ENCODE results near the gene POMT2. TPM values are rescaled to one million over a fixed set of nuclear protein-coding genes. Genes with fewer than 3 reads are reported as not detected.

The POMT2 gene
- total and polyA plus RNA-seq, 12 donors, result 14.0 to 52.3 (median 41.7) TPM

- Histone ChIP-seq H3K27me3 (no peaks in the 10 kb centered on the region), H3K36me3 (replicated peaks in 1 of 2) (peaks cover 0 to 16% of the 10 kb centered on the region in 2 donors), H3K4me1 (replicated peaks in 1 of 2) (peaks cover 5 to 24% of the 10 kb centered on the region in 2 donors), H3K4me3 (no peak overlapping the region), H3K9me3 (replicated peaks in 1 of 3) (no peaks in the 10 kb centered on the region), H3K27ac (no peak overlapping the region)
- DNase-seq, result no peak
- 59 to 70% (median 65%) methylated on average over 4 of the region's 4 CpGs for WGBS, 4 donors
- intact Hi-C loops (cut with DNase I), result loop anchor here in 1 of 2 donors (2.0 kb wide), 1 partner anchor 17 kb away; no protein-coding TSS in a partner anchor
- TF ChIP-seq POLR2A (IDR thresholded peaks at IDR 0.05) (no peak), CTCF (IDR thresholded peaks at IDR 0.05) (no peak)
These were observed 20.9 kb downstream of the POMT2 start for GRCh38 chr14:77299771-77300170.

DNA sequence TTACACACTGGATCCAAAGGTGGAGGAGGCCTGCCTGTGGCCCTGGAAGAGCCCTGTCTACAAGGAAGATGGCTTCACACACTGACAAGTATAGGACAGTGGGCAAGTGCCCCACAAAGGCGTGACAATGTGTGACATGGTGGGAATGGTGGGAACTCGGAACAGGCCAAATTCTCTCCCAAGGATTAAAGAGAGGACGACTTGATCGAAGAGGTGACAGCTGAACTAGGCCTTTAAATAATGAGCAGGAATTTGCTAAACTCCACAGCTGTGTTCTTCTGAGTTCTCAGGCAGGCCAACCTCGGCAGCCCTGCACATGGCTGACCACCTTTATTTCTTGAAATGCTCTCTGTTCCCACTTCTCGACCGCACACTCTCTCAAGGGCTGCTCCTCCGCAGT lies 23.8 kb downstream of the POMT2 start:
- Histone ChIP-seq H3K4me3 (no peak overlapping the region), H3K27me3 (no peaks in the 10 kb centered on the region), H3K27ac (no peak overlapping the region), H3K36me3 (replicated peaks in 1 of 2) (peaks cover 0 to 19% of the 10 kb centered on the region in 2 donors), H3K9me3 (replicated peaks in 1 of 3) (no peaks in the 10 kb centered on the region), H3K4me1 (replicated peaks in 1 of 2) (no peaks in the 10 kb centered on the region)
- whole genome bisulfite sequencing, 4 donors, result 90 to 96% (median 95%) methylated on average over 8 of the region's 8 CpGs
- TF ChIP-seq POLR2A (IDR thresholded peaks at IDR 0.05) (no peak), CTCF (IDR thresholded peaks at IDR 0.05) (no peak)
- no peak for DNase-seq
- intact Hi-C loops (cut with DNase I), result no loop called here

- no peak overlapping the region for H3K4me3 ChIP-seq
- intact Hi-C loops (cut with DNase I), result no loop called here
- no peak for DNase-seq
- H3K4me1 ChIP-seq (replicated peaks in 1 of 2), result no peaks in the 10 kb centered on the region
- H3K9me3 ChIP-seq (replicated peaks in 1 of 3), result no peaks in the 10 kb centered on the region
- no peak for TF ChIP-seq CTCF (IDR thresholded peaks at IDR 0.05)
- TF ChIP-seq POLR2A (IDR thresholded peaks at IDR 0.05), result no peak
- H3K27ac ChIP-seq, result no peak overlapping the region
- no peaks in the 10 kb centered on the region for H3K27me3 ChIP-seq
- WGBS, 4 donors, result 67 to 88% (median 69%) methylated on average over 9 to 13 of the region's 13 CpGs
- H3K36me3 ChIP-seq (replicated peaks in 1 of 2), result peaks cover 0 to 20% of the 10 kb centered on the region in 2 donors
These were observed 24.5 kb downstream of the POMT2 start for GRCh38 chr14:77296155-77296554.

- intact Hi-C loops (cut with DNase I), result no loop called here
These were observed 30.0 kb downstream of the POMT2 start for GRCh38 chr14:77290705-77291104.

More at GRCh38 chr14:77290705-77291104, 30.0 kb downstream of the POMT2 start:
- H3K36me3 ChIP-seq (replicated peaks in 1 of 2), result peaks cover 0 to 36% of the 10 kb centered on the region in 2 donors
- WGBS, 4 donors, result 86 to 97% (median 95%) methylated on average over 3 to 4 of the region's 4 CpGs
- DNase-seq, result no peak
- H3K4me3 ChIP-seq, result no peak overlapping the region
- no peak overlapping the region for H3K27ac ChIP-seq
- no peak for TF ChIP-seq CTCF (IDR thresholded peaks at IDR 0.05)
- no peak for TF ChIP-seq POLR2A (IDR thresholded peaks at IDR 0.05)
- H3K27me3 ChIP-seq, result no peaks in the 10 kb centered on the region
- H3K4me1 ChIP-seq (replicated peaks in 1 of 2), result no peaks in the 10 kb centered on the region
- no peaks in the 10 kb centered on the region for H3K9me3 ChIP-seq (replicated peaks in 1 of 3)
